ENCODE data around the gene NIN.

Gene NIN, protein sequence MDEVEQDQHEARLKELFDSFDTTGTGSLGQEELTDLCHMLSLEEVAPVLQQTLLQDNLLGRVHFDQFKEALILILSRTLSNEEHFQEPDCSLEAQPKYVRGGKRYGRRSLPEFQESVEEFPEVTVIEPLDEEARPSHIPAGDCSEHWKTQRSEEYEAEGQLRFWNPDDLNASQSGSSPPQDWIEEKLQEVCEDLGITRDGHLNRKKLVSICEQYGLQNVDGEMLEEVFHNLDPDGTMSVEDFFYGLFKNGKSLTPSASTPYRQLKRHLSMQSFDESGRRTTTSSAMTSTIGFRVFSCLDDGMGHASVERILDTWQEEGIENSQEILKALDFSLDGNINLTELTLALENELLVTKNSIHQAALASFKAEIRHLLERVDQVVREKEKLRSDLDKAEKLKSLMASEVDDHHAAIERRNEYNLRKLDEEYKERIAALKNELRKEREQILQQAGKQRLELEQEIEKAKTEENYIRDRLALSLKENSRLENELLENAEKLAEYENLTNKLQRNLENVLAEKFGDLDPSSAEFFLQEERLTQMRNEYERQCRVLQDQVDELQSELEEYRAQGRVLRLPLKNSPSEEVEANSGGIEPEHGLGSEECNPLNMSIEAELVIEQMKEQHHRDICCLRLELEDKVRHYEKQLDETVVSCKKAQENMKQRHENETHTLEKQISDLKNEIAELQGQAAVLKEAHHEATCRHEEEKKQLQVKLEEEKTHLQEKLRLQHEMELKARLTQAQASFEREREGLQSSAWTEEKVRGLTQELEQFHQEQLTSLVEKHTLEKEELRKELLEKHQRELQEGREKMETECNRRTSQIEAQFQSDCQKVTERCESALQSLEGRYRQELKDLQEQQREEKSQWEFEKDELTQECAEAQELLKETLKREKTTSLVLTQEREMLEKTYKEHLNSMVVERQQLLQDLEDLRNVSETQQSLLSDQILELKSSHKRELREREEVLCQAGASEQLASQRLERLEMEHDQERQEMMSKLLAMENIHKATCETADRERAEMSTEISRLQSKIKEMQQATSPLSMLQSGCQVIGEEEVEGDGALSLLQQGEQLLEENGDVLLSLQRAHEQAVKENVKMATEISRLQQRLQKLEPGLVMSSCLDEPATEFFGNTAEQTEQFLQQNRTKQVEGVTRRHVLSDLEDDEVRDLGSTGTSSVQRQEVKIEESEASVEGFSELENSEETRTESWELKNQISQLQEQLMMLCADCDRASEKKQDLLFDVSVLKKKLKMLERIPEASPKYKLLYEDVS (N-terminal part only)

DNA sequence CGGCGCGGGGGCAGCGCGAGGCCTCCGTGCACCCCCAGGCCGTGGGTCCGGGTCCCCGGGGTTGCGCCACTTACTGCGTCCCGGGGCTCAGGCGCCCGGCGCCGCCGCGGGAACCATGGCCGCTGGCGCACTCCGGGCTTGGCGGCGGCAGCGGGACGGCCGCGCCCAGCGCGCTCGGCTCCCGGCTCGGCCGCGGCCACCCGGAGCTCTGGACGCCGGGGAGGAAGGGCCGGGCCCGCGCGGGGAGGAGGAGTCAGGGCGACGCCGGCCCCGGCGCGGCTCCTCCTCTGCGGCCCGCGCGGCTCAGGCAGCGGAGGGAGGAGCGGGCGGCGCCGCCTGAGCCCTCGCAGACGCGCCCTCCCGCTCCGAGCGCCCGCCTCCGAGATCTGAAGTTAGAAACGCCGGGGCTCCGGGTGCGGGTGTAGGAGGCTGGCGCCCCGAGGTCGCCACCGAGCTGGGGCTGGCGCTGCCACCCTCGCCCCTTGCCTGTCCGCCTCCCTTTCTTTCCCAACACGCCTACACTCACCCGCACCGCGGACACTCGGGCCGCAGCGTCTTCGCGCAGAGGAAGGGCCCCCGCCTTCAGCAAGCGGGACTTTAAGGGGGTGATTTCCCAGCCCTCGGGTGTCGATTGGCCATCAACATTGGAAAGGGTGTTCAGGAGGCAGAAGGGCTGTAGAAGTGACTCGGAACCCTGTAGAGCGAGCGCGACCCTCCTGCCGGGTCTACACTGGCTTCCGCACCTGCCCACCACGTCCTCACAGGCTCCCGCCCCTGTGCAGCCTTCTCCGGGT is at the start of gene NIN:
NIN (minus strand) TSS at position 231 of the 794 bp plus-strand sequence. CDS start 9,106 bp downstream, outside the sequence.
- DNase-seq, result peak; percentile 69

- peak; percentile 85 for DNase-seq
Measured at GRCh38 chr14:50875359-50876070, 44.6 kb upstream of the NIN start.

- no peak for DNase-seq
Measured at GRCh38 chr14:50874757-50875156, 43.8 kb upstream of the NIN start.

- DNase-seq, result no peak
Measured at GRCh38 chr14:50871914-50872732, 41.2 kb upstream of the NIN start, which contains the start of gene ABHD12B. Gene ABHD12B (plus strand): TSS chr14:50872053. CDS start chr14:50872175, 122 bp downstream.

GRCh38 chr14:50871228-50871627 is 40.3 kb upstream of the NIN start:
- no peak for DNase-seq

DNA sequence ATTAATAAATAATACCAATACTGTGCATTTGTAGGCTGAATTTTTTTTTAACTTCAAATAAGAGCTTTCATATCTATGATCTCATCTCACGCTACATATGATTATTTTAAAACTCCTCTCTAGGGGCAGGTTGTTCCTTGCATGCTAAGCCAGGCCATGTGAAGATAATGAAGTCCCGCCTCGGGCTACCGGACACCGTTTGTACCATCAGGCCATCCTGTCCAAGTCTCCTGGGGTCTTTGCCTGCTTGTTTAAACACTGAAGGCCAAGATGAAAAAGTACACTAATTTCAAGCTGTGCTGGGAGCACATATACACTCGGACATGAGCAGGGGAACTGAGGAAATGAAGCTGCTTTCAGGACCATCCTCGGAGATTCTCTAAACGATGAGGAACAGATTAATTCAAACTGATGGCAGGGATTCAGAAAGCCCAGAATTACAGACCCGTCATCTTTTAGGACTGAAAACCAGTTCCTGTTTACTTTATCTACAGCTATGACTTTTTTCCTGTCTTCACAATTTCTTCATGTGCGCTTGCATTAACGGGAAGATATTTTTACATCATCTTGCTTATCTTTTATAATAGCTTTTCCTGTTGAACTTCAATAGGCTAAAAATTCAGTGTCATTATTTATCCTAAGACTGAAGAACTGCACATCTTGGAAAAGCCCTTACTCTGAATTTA is 34.6 kb upstream of the NIN start:
- DNase-seq, result no peak

DNA sequence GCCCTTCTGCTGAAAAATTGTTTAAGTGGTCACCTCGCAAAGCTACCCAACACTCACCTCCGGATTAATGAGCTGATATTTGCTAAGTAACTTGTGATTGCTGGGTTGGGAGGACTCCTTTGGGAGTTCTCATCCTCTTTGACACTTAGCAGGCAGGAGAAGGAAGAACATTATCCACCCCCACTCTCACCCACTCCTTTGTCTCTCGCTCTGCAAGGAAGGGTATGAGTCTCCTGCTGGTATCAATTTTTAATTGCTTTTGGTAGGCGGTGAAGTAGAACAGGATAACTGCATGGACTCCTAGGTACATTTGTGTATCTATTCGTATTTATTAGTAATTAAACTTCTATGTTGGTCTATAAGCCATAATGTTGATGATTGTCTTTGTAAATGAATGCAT is 34.0 kb upstream of the NIN start:
- DNase-seq, result no peak

DNA sequence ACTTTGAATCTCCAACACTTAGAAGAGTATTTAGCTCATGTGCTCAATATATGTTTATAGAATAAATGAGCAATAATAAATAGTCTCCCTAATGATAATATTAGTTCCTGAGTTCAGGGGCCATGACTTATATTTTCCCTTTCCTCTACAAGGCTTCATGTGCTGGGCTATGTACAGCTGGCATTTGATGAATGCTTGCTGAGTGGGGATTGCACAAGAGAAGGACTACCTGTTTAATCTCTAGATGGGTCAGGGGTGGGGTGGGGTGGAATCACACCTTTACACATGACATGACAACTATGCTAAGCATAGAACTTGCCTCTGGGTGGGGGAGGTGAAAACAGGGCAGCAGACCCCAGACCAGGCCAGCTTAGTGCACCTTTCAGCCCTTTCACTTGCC is 33.3 kb upstream of the NIN start:
- DNase-seq, result no peak

- DNase-seq, result no peak
Measured at GRCh38 chr14:50862036-50862570, 31.1 kb upstream of the NIN start.

GRCh38 chr14:50860478-50861086 is 29.6 kb upstream of the NIN start:
- DNase-seq, result peak; percentile 87

DNA sequence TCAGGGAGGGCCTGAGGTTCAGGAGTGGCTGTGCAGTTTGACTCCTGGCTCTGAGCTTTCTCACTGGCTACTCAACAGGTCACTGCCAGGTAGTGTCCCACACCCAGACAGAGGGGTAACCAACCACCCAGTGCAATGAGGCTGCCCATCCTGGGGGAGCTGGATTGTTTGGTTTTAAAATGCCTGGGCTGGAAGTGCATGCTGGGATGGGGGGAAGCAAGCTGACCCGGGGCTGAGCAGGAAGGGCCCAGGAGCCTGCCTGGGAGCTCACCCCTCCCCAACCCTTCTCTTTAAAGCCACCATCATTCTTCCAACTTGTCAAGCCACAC is 28.3 kb upstream of the NIN start:
- no peak for DNase-seq

- DNase-seq, result no peak
Measured at GRCh38 chr14:50856660-50857059, 25.7 kb upstream of the NIN start.

GRCh38 chr14:50855558-50855957 is 24.6 kb upstream of the NIN start:
- no peak for DNase-seq

DNA sequence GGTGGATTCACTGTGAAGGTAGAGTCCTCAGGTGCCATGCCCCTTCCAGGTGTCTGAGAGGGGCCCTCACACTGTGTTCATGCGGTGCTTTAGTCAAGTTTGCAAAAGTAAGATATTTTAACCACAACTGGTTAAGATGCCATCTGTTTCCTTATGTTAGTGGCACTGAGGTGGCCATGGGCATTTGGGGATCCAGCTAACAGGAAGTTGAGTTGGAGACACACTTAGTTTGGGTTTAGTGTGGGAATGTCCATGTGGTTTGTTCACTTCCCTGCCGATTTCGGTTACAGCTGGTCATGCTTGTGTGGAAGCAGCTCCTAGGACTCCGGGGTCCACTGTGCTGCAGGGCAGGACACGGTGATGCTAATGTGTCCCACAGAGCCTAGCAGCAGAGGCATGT is 23.6 kb upstream of the NIN start:
- no peak for DNase-seq

GRCh38 chr14:50853891-50854290 is 22.9 kb upstream of the NIN start:
- no peak for DNase-seq

- DNase-seq, result no peak
Measured at GRCh38 chr14:50846226-50846880, 15.4 kb upstream of the NIN start.

GRCh38 chr14:50845166-50845565 is 14.2 kb upstream of the NIN start:
- DNase-seq, result no peak

GRCh38 chr14:50844391-50844790 is 13.4 kb upstream of the NIN start:
- no peak for DNase-seq

- DNase-seq, result no peak
Measured at GRCh38 chr14:50839691-50840090, 8.7 kb upstream of the NIN start.

Measured in activated CD4-positive, alpha-beta T cell treated with anti-CD3 and anti-CD28 coated beads, Interleukin-2, amount 50 U/mL, for 16 hours (primary cell).